Skeletal muscle cell (primary cell): ENCODE measurements around the gene PDK1.
"Not testable (repeated sequence)": the region's sequence is repeated elsewhere in the genome, so short reads cannot be mapped to it uniquely, and the experiment has no call there.

Experiments used
- DNase-seq: peaks from one replicate; pipeline ENCODE4 v3.0.0-alpha.2; 2010; ENCODE audit warnings: low read depth
- H3K4me3 ChIP-seq: 2 replicates; pipeline ENCODE4 v1.5.1; 2011; ENCODE audit warnings: low read depth, mild to moderate bottlenecking, control low read depth, low read length, moderate library complexity

Gene PDK1

DNA sequence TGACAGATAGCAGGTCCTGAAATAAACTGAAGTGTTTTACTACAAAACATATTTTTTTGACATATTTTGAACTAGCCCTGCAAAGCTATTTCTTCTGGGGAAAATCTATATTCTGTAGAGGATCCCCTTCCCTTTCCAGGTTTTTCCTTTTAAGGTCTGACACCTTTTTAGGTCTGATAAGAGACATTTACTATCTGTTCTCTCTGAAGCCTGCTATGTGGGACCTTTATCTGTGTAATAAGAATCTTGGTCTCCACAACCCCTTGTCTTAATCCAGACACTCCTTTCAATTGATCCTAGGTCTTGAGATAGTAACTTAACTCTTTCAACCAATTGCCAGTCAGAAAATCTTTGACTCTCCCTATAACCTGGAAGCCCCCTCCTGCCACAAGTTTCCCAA is 5.5 kb upstream of the PDK1 start:
- H3K4me3 ChIP-seq = no peak overlapping the region
- DNase-seq = no peak

DNA sequence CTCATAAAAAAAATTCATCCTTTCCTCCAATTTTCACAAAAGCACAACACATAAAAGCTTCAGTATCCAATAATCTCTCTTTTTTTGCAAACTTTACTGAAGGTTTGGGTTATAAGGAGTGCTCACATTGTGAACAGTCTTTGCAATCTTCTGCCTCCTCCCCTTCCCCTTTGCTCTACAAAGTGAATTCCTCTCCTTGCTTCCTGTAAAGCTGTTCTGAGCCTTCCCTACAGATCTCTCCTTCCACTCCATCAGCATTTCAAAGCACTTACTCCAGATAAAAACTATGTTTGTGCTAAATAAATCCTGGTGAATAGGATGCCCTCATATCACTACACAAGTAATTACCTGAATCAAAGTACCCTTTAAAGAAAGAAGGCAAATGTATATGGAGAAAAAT is 4.6 kb upstream of the PDK1 start:
- no peak for DNase-seq
- no peak overlapping the region for H3K4me3 ChIP-seq

DNA sequence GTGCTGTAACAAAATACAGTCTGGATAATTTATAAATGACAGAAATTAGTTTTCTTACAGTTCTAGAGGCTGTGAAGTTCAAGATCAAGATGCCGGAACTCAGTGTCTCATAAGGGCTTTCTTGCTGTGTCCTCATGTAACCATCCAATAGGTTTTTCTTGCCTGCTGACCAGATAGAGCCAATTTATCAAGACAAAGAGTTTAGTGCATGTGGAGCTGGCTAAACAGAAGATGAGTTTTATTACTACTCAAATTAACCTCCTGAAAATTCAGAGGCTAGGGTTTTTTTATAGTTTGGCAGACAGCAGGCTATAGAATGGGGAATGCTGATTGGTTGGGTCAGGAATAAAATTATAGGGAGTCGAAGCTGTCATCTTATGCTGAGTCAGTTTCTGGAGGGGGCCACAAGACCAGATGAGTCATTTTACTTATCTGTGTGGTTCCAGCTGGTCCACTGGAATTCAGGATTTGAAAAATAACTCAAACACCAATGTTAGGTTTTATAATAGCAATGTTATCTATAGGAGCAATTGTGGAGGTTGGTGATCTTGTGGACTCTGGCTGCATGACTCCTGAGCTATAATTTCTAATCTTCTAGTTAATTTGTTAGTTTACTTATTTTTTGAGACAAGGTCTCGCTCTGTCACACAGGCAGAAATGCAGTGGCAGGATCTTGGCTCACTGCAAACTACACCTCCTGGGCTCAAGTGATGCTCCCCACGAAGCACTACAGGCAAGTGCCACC is 3.2 kb upstream of the PDK1 start:
- DNase-seq = peak; percentile 70
- no peak overlapping the region for H3K4me3 ChIP-seq

DNA sequence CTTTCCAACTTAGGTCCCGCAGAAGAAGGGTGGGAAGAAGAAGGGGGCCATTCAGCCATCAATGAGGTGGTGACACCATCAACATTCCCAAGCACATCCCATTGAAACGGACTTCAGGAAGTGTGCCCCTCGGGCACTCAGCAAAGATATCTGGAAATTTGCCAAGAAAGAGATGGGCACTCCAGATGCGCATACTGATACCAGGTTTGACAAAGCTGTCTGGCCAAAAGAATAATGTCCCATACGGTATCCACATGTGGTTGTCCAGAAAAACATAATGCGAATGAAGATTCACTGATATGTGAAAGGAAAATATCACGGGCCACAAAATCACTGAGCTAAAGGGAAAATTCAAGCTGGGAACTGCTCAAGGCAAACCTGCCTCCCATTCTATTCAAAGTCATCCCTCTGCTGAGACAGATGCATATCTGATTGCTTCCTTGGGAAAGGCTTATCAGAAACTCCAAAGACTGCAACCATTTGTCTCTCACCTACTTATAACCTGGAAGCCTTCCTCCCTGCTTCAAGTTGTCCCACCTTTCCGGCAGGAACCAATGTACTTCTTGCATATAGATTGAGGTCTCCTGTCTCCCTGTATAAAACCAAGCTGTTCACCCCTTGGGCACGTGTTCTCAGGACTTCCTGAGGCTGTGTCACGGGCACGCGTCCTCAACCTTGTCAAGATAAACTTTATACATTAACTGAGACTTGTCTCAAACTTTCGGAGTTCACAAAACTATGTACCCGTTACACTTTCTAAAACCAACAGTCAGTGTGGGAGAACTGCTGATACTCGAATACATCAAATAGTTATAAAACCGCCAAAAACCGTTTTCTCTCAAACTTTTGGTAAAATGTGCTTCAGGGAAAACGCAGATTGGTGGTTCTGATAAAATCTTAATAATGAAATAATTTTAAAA is 1.3 kb upstream of the PDK1 start:
- DNase-seq = no peak
- peak overlapping the region; percentile 77 for H3K4me3 ChIP-seq

DNA sequence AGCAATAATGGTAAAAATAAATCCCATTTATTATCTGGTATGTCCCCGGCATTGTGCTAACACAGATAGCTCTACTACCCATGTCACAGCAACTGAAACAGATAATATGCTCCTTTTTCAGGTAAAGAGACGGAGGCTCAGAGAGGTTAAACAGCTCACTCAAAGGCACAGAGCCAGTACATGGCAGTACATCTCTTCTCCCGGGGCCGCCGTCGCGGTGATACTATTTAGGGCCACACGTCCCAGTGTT is 693 bp upstream of the PDK1 start:
- peak overlapping the region; percentile 77 for H3K4me3 ChIP-seq
- DNase-seq = no peak

DNA sequence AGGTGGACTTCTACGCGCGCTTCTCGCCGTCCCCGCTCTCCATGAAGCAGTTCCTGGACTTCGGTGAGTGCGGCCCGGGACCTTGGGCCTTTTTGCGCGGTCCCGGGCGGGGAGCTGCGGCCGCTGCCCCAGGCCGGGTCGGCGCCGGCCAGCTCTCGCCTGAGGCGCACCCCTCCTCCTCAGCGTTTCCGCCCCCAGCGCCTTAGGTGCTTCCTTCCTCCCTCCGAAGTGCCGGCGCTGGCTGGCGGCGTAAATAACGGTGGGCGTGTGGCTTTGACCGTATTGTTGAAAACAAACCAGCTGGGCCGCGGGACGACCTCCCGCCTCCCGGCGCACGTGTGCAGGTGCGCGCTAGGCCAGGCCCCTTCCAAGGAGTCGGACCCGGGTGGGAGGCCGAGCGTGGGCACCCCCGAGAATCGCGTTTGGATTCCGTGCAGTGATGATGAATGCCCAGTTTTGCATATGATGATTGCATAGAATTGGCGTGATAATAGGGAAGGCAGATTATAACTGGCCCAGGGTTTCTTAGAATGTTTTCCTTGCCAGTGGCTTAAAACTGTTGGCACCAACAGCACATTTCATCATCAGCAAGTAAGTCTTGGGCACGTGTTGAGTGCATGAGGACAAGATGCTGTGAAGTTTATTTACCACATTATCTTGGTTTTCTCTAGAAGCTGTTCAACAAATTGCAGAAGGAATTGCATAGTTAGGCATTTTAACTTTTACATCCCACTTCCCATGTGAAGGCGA is 569 bp downstream of the PDK1 start:
- DNase-seq = no peak
- H3K4me3 ChIP-seq = peak overlapping the region; percentile 77

DNA sequence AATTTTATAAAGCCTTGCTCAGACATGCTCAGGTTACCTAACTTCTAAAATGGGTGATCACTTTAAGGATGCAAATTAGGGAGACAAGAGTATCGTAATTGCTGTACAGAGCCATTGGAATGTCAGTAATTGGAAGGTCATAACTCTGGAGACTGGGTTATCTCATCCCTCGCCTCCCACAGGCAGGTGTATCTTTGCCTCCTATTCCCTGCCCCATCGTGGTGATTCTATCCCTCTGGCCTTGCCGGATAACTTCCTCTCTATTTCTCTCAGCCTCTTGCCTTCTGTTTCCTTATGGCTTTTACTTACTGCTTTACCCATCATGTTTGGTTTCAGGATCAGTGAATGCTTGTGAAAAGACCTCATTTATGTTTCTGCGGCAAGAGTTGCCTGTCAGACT is 2.5 kb downstream of the PDK1 start:
- DNase-seq = no peak
- H3K4me3 ChIP-seq = peak overlapping the region; percentile 77

DNA sequence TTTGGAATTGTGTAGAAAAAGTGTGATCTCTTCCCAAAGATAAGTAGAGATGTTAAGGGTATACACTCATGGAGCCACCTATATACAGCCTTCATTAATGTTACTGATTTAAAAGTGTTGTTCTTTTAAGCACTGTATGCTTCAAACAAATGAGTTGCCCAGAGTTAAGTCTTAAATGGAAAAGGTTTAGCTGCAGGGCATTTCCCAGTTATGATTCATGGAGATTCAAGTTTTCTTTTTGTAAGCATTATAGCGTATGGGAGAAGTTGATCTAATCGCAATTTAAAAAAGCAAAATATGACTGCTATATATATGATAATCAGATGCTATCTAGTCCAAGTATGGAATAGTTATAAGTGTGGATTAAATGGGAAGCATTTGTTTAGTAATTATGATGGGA is 4.8 kb downstream of the PDK1 start:
- DNase-seq = no peak
- no peak overlapping the region for H3K4me3 ChIP-seq

DNA sequence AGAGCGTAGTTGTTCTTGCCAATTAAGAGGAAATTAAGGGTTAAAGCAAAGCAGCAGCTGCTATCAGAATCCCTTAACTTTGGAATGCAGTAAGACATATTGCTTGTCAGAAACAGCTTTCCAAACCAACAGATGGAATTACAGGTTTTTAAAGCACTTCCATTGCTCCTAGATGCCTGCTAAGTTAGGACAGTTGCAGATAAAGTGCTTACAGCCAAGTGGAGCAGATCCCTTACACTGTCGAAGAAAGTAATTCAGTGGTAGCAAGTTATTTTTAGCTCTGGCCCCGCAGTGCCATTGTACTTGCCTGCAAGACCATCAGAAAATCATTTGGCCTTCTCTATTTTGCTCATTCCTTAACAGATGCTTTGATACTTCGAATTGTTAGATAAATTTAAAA is 5.4 kb downstream of the PDK1 start:
- no peak overlapping the region for H3K4me3 ChIP-seq
- no peak for DNase-seq

DNA sequence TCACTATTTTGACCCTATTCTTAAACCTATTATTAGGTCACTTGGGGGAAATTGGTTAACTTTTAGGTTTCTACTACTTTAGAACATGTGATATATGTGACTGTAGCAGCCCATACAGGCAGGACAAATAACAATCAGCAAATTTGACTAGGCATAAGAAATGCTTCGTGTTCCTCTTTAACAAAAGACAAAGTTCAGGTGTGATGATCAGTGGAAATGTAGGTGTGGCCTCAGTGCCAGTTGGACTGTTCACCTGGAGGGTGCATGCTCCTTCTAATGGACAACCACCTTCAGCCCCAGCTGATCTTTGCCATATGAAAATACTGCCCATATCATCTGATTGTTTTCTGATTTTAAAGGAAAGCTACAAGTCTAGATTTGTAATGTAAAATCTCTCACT is 6.4 kb downstream of the PDK1 start:
- H3K4me3 ChIP-seq = no peak overlapping the region
- DNase-seq = no peak

DNA sequence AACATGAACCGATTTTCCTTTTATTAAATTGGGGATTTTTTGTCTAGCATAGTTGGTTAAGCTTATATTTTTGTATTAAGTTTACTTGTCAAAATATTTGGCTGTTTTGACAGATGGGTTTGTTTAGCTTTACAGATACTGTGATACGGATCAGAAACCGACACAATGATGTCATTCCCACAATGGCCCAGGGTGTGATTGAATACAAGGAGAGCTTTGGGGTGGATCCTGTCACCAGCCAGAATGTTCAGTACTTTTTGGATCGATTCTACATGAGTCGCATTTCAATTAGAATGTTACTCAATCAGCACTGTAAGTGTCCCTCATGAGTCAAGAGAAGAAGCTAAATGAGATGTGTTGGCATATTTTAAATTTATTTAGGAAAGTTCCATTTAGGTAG is 8.5 kb downstream of the PDK1 start:
- H3K4me3 ChIP-seq = no peak overlapping the region
- DNase-seq = no peak

DNA sequence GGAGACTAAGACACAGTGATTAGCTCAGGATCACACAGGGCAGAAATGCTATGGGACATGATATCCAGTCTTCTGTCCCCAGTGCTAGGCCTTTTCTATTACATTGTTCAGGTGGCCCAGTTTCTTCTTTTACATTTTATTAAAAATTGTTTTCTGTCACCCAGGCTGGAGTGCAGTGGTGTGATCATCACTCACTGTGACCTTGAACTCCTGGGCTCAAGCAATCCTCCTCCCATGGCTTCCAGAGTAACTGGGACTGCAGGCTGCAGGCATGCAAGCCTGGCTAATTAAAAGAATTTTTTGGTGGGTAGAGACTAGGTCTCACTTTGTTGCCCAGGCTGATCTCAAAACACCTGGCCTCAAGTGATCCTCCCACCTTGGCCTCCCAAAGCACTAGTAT is 15.4 kb downstream of the PDK1 start:
- DNase-seq = no peak
- no peak overlapping the region for H3K4me3 ChIP-seq

DNA sequence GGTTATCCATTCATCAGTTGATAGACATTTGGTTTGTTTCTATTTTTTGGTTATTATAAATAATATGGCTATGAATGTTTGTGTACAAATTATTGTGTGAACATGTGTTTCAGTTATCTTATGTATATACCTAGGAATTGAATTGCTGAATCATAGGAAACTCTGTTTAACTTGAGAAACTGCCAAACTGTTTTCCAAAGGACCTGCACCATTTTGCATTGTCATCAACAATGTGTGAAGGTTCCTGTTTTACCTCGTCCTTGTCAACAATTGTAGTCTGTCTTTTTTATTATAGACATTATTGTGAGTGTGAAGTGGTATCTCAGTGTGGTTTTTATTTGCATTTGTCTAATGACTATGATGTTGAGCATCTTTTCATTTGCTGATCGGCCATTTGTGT is 17.1 kb downstream of the PDK1 start:
- DNase-seq = no peak
- H3K4me3 ChIP-seq = no peak overlapping the region

DNA sequence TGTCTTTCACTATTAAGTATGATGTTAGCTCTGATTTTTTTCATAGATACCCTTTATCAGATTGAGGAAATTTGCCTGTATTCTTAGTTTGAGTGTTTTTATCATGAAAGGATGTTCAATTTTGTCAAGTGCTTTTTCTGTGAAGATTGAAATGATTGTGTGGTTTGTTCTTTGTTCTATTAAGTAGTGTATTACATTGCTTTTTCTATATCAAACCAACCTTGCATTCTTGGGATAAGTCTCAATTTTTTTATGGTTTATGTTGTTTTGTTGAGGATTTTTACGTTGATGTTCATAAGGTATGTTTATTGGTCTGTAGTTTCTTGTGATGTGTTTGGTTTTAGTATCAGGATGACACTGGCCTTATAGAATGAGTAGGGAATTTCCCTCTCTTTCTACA is 19.1 kb downstream of the PDK1 start:
- DNase-seq = no peak

DNA sequence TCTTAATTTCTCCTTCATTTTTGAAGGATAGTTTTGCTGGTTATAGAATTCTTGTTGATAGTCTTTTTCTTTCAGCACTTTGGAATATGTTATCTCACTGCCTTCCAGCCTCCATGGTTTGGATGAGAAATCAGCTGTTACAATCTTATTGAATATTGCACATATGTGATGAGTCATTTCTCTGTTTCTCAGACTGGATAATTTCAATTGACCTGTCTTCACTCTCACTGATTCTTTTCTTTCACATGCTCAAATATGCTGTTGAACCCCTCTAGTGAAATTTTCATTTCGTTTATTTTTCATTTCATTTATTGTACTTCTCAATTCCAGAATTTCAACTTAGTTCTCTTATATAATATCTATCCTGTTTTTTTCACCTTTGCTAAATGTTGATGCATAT is 22.2 kb downstream of the PDK1 start:
- DNase-seq = no peak
- H3K4me3 ChIP-seq = no peak overlapping the region

More for the DNA sequence above, 19.1 kb downstream of the PDK1 start:
- H3K4me3 ChIP-seq = no peak overlapping the region

DNA sequence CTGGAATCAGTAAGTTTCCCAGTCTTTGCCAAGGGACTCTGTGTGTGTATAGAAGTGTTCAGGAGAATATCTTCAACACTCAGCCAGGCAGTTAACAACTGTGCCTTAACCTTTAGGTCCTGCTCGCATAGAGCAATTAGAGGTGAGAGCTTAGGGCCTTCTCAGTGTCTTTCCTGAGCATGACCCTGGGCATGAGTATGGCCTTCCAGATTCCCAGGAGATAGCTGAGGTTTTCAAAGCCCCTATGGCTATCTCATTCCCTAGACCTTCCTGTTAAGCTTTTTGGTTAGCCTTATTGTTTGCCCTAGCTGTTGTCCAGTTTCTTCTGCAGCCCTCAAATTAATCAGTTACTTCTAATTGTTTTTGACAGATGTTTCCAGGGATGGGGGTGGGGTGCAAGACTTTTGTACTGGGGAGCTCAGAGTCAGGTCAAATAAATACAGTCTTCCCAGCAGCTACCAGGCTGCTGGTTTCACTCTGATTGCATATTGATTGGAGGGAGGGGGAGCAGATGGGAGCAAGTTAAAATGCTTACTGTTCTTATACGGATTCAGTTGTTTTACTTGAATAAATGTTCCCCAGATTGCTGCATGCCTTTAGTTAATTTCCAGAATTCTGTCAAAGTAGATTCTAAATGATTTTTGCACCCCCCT is 23.1 kb downstream of the PDK1 start:
- no peak overlapping the region for H3K4me3 ChIP-seq
- no peak for DNase-seq

DNA sequence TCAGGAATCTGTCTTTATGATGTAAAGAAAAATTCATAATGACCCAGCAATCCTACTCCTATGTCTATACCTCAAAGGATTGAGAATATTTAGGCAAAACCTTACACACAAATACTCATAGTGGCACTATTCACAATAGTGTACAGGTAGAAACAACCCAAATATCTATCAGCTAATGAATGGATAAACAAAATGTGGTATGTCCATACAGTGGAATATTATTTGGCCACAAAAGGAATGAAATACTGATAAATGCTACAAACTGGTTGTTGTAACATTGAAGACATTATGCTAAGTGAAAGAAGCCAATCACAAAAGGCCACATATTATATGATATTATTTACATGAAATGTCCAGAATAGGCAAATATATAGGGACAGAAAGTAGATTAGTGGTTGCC is 24.7 kb downstream of the PDK1 start:
- no peak overlapping the region for H3K4me3 ChIP-seq
- DNase-seq = no peak

DNA sequence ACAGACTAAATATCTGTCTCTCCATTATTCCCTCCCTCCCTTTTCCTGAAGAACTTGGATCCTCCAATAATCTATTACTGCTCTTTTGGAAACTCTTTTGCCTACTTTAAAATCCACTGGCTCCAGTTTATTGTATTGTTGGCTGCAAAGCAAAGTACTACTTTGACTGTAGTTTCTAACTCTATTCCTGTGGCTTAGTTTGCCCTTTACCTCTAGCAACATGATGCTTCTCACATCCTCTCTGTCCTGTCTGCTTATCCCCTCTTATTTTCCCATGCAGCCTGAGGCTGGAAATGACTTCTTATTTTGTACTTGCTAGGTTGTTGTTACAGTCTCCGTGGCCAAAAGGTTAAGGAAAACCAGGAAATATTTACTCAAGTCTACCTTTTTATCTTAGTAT is 26.8 kb downstream of the PDK1 start:
- DNase-seq = no peak
- H3K4me3 ChIP-seq = no peak overlapping the region

DNA sequence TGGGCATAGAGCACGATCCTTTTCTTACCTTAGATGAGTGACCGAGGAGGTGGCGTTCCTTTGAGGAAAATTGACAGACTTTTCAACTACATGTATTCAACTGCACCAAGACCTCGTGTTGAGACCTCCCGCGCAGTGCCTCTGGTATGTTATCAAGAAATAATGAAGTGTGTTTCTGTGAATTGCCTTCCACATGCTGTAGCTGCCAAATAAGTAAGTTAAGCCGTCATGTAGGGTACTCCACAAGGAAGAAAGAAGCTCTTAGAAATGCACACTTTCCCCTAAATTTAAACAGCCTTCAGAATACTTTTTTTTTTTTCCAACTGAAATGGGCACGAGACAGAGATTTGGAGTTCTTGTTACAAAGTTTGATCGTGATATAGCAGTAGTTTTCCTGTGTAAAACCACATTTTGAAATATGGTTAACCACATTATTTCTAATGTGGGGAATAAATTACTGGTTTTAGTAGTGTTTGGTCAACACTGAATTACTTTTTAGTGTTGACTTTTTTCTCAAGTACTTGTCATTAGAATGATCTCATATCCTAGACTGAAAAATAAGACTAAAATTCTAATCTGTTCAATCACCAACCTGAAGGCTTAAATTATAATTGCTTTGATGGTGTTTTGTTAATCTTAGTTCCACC is 30.5 kb downstream of the PDK1 start:
- H3K4me3 ChIP-seq = no peak overlapping the region
- no peak for DNase-seq

DNA sequence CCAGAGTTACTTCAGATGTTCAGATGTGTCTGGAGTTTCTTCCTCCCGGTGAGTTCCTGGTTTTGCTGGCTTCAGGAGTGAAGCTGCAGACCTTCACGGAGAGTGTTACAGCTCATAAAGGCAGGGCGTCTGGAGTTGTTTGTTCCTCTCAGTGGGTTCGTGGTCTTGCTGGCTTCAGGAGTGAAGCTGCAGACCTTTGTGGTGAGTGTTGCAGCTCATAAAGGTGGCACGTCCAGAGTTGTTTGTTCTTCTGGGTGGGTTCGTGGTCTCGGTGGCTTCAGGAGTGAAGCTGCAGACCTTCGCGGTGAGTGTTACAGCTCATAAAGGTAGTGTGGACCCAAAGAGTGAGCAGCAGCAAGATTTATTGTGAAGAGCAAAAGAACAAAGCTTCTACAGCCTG is 31.3 kb downstream of the PDK1 start:
- not testable (repeated sequence) for DNase-seq

More for the DNA sequence above, 31.3 kb downstream of the PDK1 start:
- not testable (repeated sequence) for H3K4me3 ChIP-seq
